ENCODE data around the gene TAT.

Gene TAT

GRCh38 chr16:71547168-71547567, 29.7 kb downstream of the TAT start:
- no peak for DNase-seq (ENCODE audit: low read depth in 1 of 2, low spot score in 1 of 2)

DNA sequence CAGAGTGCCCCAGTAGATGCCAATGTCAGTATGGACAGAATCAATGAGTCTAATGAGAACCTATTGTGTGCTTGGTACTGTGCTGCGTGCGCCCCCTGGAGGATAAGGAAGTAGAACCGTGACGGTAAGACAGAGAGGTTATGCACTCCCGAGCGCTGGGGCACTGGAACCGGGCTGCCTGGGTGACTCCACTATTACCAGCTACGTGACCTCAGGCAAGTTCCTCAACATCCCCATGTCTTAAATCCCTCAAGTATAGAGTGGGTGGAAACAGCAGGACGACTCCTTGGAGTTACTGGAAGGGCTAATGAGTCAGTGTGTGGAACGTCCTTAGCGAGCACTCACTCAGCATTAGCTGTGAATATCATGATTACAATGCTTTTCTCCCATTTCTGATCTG, 34.5 kb downstream of the TAT start:
- DNase-seq (ENCODE audit: low read depth in 1 of 2, low spot score in 1 of 2) = peak in 1 of 2 donors; percentile 17

- no peak for DNase-seq (ENCODE audit: low read depth in 1 of 2, low spot score in 1 of 2)
Observed at GRCh38 chr16:71537643-71538042, 39.2 kb downstream of the TAT start.

GRCh38 chr16:71536752-71537499, 40.0 kb downstream of the TAT start:
- no peak for DNase-seq (ENCODE audit: low read depth in 1 of 2, low spot score in 1 of 2)

GRCh38 chr16:71532366-71532765, 44.5 kb downstream of the TAT start:
- no peak for DNase-seq (ENCODE audit: low read depth in 1 of 2, low spot score in 1 of 2)

GRCh38 chr16:71528863-71529262, 48.0 kb downstream of the TAT start:
- DNase-seq (ENCODE audit: low read depth in 1 of 2, low spot score in 1 of 2) = no peak

DNA sequence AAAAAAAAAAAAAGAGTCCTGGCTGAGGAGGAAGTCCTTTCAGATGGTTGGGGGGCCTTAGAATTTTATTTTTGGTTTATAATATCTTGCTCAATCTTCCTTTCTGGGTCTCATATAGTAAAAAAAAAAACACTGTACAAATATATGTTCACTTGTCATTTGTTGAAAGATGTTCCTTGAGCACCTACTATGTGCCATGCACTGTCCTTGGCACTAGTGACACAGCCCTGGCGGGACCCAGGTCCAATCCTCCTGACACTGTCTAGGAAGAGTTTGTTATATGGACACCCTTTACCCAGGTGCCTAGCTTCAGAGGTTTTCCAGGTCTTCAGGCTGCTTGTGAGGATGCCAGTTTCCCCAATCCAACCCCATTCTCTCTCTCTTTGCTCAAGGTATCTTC, 48.6 kb downstream of the TAT start:
- DNase-seq (ENCODE audit: low read depth in 1 of 2, low spot score in 1 of 2) = no peak

DNA sequence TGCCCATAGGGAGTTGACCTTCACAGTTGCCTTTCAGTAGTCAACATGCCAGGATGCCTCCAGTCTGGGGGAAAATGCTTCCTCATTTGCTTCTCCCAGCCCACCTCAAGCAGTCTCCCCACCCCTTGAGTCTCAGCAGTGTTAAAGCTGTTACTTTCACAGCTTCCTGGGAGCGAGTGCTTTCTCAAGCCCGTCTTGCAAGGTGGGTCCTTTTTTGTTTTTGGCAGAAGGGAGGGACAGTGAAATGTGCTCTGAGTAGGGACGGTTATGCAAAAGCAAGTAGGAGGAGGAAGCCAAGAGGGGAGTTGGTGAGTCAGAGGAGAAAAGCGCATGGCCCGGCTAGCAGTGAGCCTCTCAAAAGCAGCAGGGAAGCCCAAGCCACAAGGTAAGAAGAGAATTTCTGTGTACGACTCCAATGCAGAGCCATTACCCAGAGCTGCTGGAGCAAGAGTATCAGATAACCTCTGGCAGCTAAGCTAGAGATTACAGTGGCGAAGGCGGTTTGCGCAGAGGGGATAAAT, 50.7 kb downstream of the TAT start, which contains the start of gene CHST4:
TSS of gene CHST4 (plus strand) at position 316 of the 521 bp plus-strand sequence. CDS start 10,252 bp downstream, outside the sequence.
- no peak for DNase-seq (ENCODE audit: low read depth in 1 of 2, low spot score in 1 of 2)

DNA sequence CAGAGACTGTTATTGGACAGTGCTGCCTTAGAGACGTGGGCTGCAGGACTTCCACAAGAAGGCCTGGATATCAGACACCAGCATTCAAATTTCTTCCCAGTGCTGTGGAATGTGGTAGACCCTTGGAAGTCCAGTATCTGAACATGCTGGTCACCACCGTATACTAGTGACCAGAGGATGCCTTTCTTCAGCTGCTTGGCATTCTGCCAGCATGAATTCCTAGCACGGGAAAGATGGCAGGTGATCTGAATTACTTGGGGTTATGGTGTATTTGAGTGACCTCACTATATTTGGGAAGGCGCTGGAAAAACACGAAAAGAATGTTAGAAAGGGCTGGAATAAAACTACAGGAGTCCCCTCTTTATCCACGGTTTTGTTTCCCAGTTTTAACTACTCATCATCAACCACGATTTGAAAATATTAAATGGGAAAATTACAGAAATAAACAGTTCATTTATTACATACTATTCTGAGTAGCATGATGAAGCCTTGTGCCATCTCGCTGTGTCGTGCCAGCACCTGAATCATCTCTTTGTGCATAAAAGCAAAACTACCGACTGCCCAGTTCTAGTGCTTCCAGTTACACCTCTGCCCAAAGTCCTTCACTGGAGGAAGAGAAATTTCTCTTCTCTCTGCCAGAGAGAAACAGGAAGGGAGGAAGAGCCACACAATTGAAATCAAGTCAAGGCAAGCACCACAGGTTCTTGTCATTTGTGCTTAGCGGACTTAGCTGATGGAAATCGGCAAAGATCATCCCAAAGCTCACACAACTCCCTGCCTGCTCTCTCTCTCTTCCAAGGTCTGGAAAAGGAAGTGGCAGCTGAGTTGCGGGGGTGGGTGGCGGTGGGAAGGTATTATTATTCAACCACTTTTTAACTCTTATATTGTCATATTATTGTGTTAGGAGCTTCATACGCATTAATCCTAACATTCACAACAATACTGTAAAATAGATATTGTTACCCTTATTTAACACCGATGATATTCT, 52.0 kb downstream of the TAT start:
- no peak for DNase-seq (ENCODE audit: low read depth in 1 of 2, low spot score in 1 of 2)

DNA sequence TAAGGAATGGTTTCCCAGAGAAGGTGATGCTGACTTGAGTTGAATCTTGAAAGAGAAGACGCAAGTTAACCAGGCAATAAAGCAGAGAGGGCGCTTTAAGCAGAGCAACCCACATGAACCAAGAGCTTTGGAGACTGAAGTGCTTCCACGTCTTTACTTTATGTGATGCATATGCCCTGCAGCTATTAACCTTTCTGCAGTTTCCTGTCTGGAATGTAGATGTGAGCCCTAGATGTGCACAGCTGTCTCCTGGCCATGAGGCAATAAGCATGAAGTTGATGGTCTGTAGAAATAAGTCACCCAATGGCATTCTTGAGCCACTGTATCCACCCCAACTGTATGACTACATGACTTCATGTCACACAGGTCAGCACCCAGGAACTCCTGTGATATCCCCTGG, 56.3 kb downstream of the TAT start:
- DNase-seq (ENCODE audit: low read depth in 1 of 2, low spot score in 1 of 2) = no peak
